Activated CD8-positive, alpha-beta T cell treated with anti-CD3 and anti-CD28 coated beads for 36 hours (primary cell): ENCODE results near the gene FASN. TPM values are rescaled to one million over a fixed set of nuclear protein-coding genes. Genes with fewer than 3 reads are reported as not detected.

Source experiments
- ATAC-seq: fragments of 200-7000 bp; cut with Tn5 transposase; one replicate; pipeline ENCODE4 v1.10.0; 2021; ENCODE audit warnings: mild to moderate bottlenecking, moderate library complexity
- CTCF ChIA-PET: fragments of 350-600 bp; sonication (Branson Sonifier 250); formaldehyde crosslinking; loops from one replicate; lab custom pipeline; 2021; ENCODE audit warnings: antibody characterized with exemption; lab: Charles Lee
- POLR2A ChIA-PET: fragments of 350-600 bp; sonication (Branson Sonifier 250); formaldehyde crosslinking; loops from one replicate; lab custom pipeline; 2021; ENCODE audit warnings: antibody characterized with exemption; lab: Charles Lee
- DNase-seq: peaks from one replicate; pipeline ENCODE4 v3.0.0-alpha.2; 2020
- H3K27ac Mint-ChIP-seq: one replicate; pipeline ENCODE4 v1.8.0; 2021; ENCODE audit warnings: mild to moderate bottlenecking, mixed read lengths
- H3K27me3 Mint-ChIP-seq: one replicate; pipeline ENCODE4 v1.8.0; 2021; ENCODE audit warnings: mixed read lengths
- H3K36me3 Mint-ChIP-seq: one replicate; pipeline ENCODE4 v1.8.0; 2021; ENCODE audit warnings: low read depth, mixed read lengths
- H3K4me1 Mint-ChIP-seq: one replicate; pipeline ENCODE4 v1.8.0; 2021; ENCODE audit warnings: low read depth, mixed read lengths
- H3K4me3 Mint-ChIP-seq: one replicate; pipeline ENCODE4 v1.8.0; 2021; ENCODE audit warnings: mild to moderate bottlenecking, moderate library complexity, mixed read lengths
- H3K9me3 Mint-ChIP-seq: one replicate; pipeline ENCODE4 v1.8.0; 2021; ENCODE audit warnings: mixed read lengths
- CTCF ChIP-seq: fragments of 200-600 bp; IDR thresholded peaks from one replicate; pipeline ENCODE4 v1.8.0; 2022; ENCODE audit warnings: antibody characterized with exemption, mild to moderate bottlenecking
- intact Hi-C: fragments of 100-400 bp; cut with micrococcal nuclease; formaldehyde crosslinking; loops from one replicate; pipeline ENCODE4 v1.10.0; 2022
- total RNA-seq, 2 experiments: library from RNA; stranded (reverse); gene quantifications; one replicate each; pipeline ENCODE4 v1.2.3, GENCODE V29; 2021

The FASN gene
- total RNA-seq, 2 experiments from 2014 or later = 250 to 260 TPM

- Mint-ChIP-seq H3K4me3 (no peak overlapping the region), H3K4me1 (no peaks in the 10 kb centered on the region), H3K36me3 (peaks cover 14% of the 10 kb centered on the region), H3K27me3 (no peaks in the 10 kb centered on the region), H3K9me3 (no peaks in the 10 kb centered on the region), H3K27ac (no peak overlapping the region)
- TF ChIP-seq CTCF = no peak
- ChIA-PET POLR2A (interaction anchor here (0.8 to 1.1 kb wide), 2 partner anchors 18 to 27 kb away, joined by 3 to 4 read pairs; partner anchors contain the start of gene DUS1L), CTCF (no interaction called here)
- intact Hi-C loops = no loop called here
- ATAC-seq (no peak), DNase-seq (no peak)
Measured at GRCh38 chr17:82083009-82083408, 15.0 kb downstream of the FASN start.

- H3K27ac Mint-ChIP-seq = no peak overlapping the region
- H3K27me3 Mint-ChIP-seq = no peaks in the 10 kb centered on the region
- ChIA-PET POLR2A (interaction anchor here (1.1 kb wide), 1 partner anchor 17 kb away, joined by 4 read pairs; the partner anchor contains the start of gene DUS1L), CTCF (no interaction called here)
- intact Hi-C loops = no loop called here
- DNase-seq (no peak), ATAC-seq (no peak)
- peaks cover 13% of the 10 kb centered on the region for H3K36me3 Mint-ChIP-seq
- H3K9me3 Mint-ChIP-seq = no peaks in the 10 kb centered on the region
- TF ChIP-seq CTCF = no peak
- H3K4me1 Mint-ChIP-seq = no peaks in the 10 kb centered on the region
- H3K4me3 Mint-ChIP-seq = no peak overlapping the region
Measured at GRCh38 chr17:82082456-82082855, 15.6 kb downstream of the FASN start.

GRCh38 chr17:82081966-82082365 is 16.1 kb downstream of the FASN start:
- TF ChIP-seq CTCF = no peak
- Mint-ChIP-seq H3K4me1 (no peaks in the 10 kb centered on the region), H3K36me3 (peaks cover 12% of the 10 kb centered on the region), H3K4me3 (no peak overlapping the region), H3K27ac (no peak overlapping the region), H3K9me3 (no peaks in the 10 kb centered on the region), H3K27me3 (no peaks in the 10 kb centered on the region)
- no peak for ATAC-seq
- POLR2A ChIA-PET = interaction anchor here (1.8 kb wide), 1 partner anchor 29 kb away, joined by 5 read pairs; no protein-coding TSS in a partner anchor
- intact Hi-C loops = no loop called here
- CTCF ChIA-PET = no interaction called here
- no peak for DNase-seq

GRCh38 chr17:82081546-82081945 is 16.5 kb downstream of the FASN start:
- intact Hi-C loops = no loop called here
- Mint-ChIP-seq H3K36me3 (peaks cover 12% of the 10 kb centered on the region), H3K27me3 (no peaks in the 10 kb centered on the region), H3K4me3 (no peak overlapping the region), H3K4me1 (no peaks in the 10 kb centered on the region), H3K9me3 (no peaks in the 10 kb centered on the region), H3K27ac (no peak overlapping the region)
- DNase-seq = no peak
- ATAC-seq = no peak
- ChIA-PET POLR2A (interaction anchor here (1.1 to 3.0 kb wide), 3 partner anchors 8 to 46 kb away, joined by 3 to 18 read pairs (median 5); no protein-coding TSS in a partner anchor), CTCF (no interaction called here)
- no peak for TF ChIP-seq CTCF

GRCh38 chr17:82080789-82081464 is 17.1 kb downstream of the FASN start:
- DNase-seq (no peak), ATAC-seq (no peak)
- intact Hi-C loops = no loop called here
- ChIA-PET POLR2A (interaction anchor here (1.1 to 3.0 kb wide), 5 partner anchors 9 to 46 kb away, joined by 3 to 18 read pairs (median 5); partner anchors contain the start of gene DUS1L), CTCF (no interaction called here)
- no peaks in the 10 kb centered on the region for H3K9me3 Mint-ChIP-seq
- H3K36me3 Mint-ChIP-seq = peaks cover 12% of the 10 kb centered on the region
- no peaks in the 10 kb centered on the region for H3K27me3 Mint-ChIP-seq
- no peak for TF ChIP-seq CTCF
- H3K27ac Mint-ChIP-seq = no peak overlapping the region
- no peak overlapping the region for H3K4me3 Mint-ChIP-seq
- no peaks in the 10 kb centered on the region for H3K4me1 Mint-ChIP-seq
